Measurements from ENCODE around the gene NR4A1. TPM values are rescaled to one million over a fixed set of nuclear protein-coding genes. Genes with fewer than 3 reads are reported as not detected.
A peak's percentile ranks its signal among the peaks of the same experiment; 100 is the strongest.

NR4A1 gene
- total RNA-seq, 1 donor from 2014 or later = 60.3 TPM

DNA sequence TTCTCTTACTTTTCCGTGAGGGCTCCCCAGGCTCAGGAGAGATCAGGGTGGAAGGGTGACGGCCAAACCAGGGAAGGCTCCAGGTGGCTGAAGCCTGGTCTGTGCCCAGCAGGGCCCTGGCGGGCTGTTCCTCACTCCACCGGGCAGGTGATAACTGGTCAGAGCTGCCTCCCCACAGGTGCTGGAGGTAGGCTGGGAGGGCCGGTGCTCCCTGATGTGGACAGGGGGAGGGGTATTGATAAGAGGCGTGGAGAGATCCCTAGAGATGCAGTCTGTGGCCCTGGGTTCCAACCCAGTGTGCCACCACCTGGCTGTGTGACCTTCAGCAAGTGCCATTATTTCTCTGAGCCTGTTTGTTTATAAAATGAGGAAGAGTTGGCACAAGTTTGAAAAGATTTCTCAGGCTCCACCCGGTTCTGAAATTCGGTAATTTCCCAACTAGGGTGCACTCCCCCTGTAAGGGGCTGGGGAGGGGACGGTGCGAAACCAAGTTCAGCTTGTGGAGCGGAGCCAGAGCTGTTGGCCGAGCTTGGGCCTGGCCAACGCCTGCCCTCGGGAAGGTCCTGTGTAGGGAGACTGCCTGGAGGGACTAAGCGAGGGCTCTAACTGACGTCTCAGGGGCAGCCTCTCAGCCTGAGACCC, 1.0 kb upstream of the NR4A1 start:
- intact Hi-C loops (cut with micrococcal nuclease) = loop anchor here (5.0 kb wide), 1 partner anchor 878 kb away; the partner anchor contains the start of gene TFCP2
- peak overlapping the region; percentile 96 for H3K4me3 Mint-ChIP-seq
- peaks cover 47% of the 10 kb centered on the region for H3K4me1 Mint-ChIP-seq (ENCODE audit: low read depth)
- no peaks in the 10 kb centered on the region for H3K27me3 Mint-ChIP-seq (ENCODE audit: insufficient read depth)
- no peaks in the 10 kb centered on the region for H3K9me3 Mint-ChIP-seq
- peaks cover 13% of the 10 kb centered on the region for H3K36me3 Mint-ChIP-seq (ENCODE audit: low read depth)
- peak overlapping the region; percentile 63 for H3K27ac Mint-ChIP-seq
- no peak for DNase-seq (ENCODE audit: low spot score)

DNA sequence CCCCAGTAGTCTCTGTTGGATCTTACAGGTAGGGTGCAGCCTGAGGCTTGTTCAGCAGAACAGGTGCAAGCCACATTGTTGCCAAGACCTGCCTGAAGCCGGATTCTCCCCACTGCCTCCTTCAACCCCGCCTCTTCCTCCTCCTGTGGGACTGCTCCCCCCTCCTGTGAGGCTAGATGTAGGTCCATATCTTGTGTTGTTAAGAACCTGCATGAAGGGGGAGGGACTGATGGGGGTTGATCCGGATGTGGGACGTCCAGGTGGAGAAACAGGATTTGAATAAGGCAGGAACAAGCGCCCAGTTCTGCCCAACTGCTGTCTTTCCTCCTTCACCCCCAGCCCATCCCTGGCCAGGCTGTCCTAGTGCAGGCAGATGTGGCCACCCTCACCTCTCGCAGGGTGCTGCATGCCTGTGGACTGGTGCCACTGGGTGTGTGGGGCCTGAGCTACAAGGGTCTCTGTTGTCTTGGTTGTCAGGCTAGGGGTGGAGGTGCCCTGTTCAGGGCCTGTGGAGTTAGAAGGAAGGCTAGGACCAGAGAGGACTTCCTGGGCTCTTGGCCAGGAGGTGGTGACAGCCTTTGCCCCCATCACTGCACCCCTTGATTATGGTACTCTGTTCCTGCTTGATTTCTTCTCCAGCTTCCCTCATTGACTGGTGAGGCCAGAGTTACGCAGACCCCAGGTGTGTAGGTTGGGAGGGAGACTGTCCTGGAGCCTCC, 1.4 kb downstream of the NR4A1 start:
- intact Hi-C loops (cut with micrococcal nuclease) = loop anchor here (5.0 kb wide), 1 partner anchor 880 kb away; the partner anchor contains the start of gene TFCP2
- Mint-ChIP-seq H3K4me1 (ENCODE audit: low read depth) (peaks cover 35% of the 10 kb centered on the region), H3K27me3 (ENCODE audit: insufficient read depth) (no peaks in the 10 kb centered on the region), H3K4me3 (peak overlapping the region; percentile 96), H3K36me3 (ENCODE audit: low read depth) (peaks cover 25% of the 10 kb centered on the region), H3K9me3 (no peaks in the 10 kb centered on the region), H3K27ac (peak overlapping the region; percentile 92)
- no peak for DNase-seq (ENCODE audit: low spot score)

DNA sequence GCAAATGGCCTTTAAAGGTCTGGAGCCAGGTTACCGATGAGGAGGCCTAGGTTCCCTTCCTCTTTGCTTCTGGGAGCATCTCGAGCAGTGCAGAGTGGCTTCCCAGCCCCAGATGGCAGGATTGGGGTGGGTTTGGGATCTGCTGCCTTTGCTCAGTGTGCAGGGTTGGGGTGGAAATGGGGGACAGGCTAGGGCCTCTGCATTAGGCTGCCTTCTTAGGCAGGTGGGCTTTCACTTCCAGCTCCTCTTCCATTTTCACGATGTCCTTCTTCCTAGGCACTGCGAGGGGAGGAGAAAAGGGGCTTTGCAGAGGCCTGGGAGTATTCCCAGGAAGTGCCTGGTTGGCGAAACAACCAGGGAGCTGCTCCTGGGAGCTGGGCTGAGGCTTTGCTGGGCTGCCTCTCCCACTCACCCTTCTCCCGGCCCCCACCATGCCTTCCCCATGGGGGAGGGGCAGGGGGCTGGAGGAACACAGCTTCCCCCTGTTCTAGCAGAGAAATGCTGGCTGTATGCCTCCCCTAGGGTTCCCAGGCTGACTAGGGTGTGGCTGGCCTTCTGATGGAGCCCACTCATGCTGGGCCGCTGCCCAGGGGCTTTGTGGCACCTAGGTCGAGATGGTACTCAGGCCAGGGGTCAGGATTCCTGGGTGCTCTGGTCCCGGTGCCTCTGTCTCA, 2.4 kb downstream of the NR4A1 start:
- no peaks in the 10 kb centered on the region for H3K27me3 Mint-ChIP-seq (ENCODE audit: insufficient read depth)
- H3K36me3 Mint-ChIP-seq (ENCODE audit: low read depth) = peaks cover 28% of the 10 kb centered on the region
- H3K27ac Mint-ChIP-seq = no peak overlapping the region
- H3K9me3 Mint-ChIP-seq = no peaks in the 10 kb centered on the region
- H3K4me3 Mint-ChIP-seq = peak overlapping the region; percentile 96
- DNase-seq (ENCODE audit: low spot score) = no peak
- H3K4me1 Mint-ChIP-seq (ENCODE audit: low read depth) = peaks cover 35% of the 10 kb centered on the region
- intact Hi-C loops (cut with micrococcal nuclease) = loop anchor here (5.0 kb wide), 1 partner anchor 881 kb away; the partner anchor contains the start of gene TFCP2

GRCh38 chr12:52054231-52054832, 3.1 kb downstream of the NR4A1 start:
- Mint-ChIP-seq H3K27ac (no peak overlapping the region), H3K4me1 (ENCODE audit: low read depth) (peaks cover 31% of the 10 kb centered on the region), H3K27me3 (ENCODE audit: insufficient read depth) (no peaks in the 10 kb centered on the region), H3K36me3 (ENCODE audit: low read depth) (peaks cover 31% of the 10 kb centered on the region), H3K4me3 (peak overlapping the region; percentile 96), H3K9me3 (no peaks in the 10 kb centered on the region)
- intact Hi-C loops (cut with micrococcal nuclease) = loop anchor here (5.0 kb wide), 1 partner anchor 882 kb away; the partner anchor contains the start of gene TFCP2
- no peak for DNase-seq (ENCODE audit: low spot score)

DNA sequence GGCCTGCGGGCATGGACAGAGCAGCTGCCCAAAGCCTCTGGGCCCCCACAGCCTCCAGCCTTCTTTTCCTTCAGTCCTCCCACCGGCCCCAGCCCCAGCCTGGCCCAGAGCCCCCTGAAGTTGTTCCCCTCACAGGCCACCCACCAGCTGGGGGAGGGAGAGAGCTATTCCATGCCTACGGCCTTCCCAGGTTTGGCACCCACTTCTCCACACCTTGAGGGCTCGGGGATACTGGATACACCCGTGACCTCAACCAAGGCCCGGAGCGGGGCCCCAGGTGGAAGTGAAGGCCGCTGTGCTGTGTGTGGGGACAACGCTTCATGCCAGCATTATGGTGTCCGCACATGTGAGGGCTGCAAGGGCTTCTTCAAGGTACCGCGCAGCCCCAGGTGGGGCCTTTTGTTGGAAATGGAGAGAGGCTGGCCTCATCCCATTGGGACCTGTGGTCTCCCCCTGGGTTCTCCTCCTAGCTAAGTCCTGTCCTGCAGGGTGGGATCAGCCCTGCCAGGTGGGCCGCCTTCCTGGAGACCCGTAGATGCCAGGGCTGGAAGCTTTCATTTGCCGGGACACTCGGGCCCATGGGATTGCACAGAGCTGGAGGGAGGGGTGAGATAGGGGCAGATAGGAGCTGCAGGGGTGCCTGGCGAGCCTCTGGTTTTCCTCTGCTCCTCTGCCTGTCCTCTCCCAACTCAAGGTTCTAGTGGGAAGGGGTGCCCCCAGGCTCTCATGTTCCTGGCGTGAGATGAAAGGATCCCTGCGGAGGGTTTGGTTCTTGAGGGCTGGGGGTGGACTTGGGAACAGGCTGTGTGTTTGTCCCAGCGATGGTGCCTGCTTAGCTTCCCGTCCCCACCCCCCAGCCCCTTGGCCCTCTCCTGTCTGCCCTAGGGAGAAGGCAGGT, 3.8 kb downstream of the NR4A1 start:
- H3K9me3 Mint-ChIP-seq = no peaks in the 10 kb centered on the region
- peaks cover 31% of the 10 kb centered on the region for H3K36me3 Mint-ChIP-seq (ENCODE audit: low read depth)
- intact Hi-C loops (cut with micrococcal nuclease) = loop anchor here (5.0 kb wide), 1 partner anchor 883 kb away; the partner anchor contains the start of gene TFCP2
- no peak overlapping the region for H3K27ac Mint-ChIP-seq
- peaks cover 23% of the 10 kb centered on the region for H3K4me1 Mint-ChIP-seq (ENCODE audit: low read depth)
- H3K27me3 Mint-ChIP-seq (ENCODE audit: insufficient read depth) = no peaks in the 10 kb centered on the region
- peak overlapping the region; percentile 45 for H3K4me3 Mint-ChIP-seq
- DNase-seq (ENCODE audit: low spot score) = no peak

DNA sequence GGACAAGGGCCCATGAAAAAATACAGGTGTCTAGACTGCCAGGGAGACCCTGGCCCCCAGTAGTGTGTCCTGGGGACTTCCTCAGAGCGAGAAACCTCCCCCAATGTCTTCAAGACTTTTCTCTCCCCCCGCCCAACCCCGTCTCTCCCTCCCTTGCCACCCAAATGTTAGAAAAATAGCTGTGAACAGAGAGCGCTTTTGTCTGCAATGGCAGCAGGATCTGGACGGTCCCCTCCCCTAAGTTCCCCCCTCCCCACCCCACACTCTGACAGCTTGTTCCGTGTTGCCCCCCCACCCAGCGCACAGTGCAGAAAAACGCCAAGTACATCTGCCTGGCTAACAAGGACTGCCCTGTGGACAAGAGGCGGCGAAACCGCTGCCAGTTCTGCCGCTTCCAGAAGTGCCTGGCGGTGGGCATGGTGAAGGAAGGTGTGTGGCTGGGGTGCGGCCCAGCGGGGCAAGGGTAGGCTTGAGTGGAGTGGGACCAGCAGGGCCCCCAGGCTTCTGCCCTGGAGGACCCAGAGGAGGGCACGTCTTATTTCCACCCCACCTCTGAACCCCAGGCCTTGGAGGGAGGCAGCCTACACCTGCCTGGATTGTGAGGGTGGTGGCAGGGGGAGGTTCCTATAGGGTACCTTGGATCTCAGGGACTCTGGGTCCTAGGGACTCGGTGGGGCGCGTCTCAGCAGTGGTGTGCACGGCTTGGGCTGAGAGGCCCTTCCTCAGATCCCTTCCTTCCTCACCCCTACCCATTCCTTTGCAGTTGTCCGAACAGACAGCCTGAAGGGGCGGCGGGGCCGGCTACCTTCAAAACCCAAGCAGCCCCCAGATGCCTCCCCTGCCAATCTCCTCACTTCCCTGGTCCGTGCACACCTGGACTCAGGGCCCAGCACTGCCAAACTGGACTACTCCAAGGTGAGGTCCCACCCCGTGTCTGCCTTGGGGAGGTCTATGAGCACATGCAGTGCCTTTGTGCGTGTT, 4.8 kb downstream of the NR4A1 start:
- H3K27me3 Mint-ChIP-seq (ENCODE audit: insufficient read depth) = no peaks in the 10 kb centered on the region
- intact Hi-C loops (cut with micrococcal nuclease) = no loop called here

DNA sequence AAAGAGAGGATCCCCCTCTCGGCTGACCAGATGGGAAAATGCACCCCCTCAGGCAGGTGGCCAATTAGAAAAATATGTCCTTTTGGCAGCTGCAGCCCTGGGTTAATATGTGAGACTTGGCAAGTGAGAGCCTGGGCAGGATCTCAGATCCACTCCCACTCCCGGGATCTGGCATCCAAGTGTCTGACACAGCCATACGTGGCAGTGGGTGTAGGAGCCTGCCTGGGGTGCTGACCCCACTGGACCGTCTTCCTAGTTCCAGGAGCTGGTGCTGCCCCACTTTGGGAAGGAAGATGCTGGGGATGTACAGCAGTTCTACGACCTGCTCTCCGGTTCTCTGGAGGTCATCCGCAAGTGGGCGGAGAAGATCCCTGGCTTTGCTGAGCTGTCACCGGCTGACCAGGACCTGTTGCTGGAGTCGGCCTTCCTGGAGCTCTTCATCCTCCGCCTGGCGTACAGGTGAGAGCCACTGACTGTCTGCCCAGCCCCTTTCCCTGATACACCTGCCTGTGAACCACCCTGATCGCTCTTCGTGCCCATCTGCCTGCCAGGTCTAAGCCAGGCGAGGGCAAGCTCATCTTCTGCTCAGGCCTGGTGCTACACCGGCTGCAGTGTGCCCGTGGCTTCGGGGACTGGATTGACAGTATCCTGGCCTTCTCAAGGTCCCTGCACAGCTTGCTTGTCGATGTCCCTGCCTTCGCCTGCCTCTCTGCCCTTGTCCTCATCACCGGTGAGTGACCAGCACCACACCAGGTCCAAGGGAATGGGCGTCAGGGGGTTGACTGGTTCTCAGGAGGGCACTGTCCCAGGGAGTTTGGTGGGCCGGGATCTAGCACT, 5.8 kb downstream of the NR4A1 start:
- H3K4me1 Mint-ChIP-seq (ENCODE audit: low read depth) = peaks cover 16% of the 10 kb centered on the region
- H3K36me3 Mint-ChIP-seq (ENCODE audit: low read depth) = peaks cover 27% of the 10 kb centered on the region
- DNase-seq (ENCODE audit: low spot score) = no peak
- no peak overlapping the region for H3K27ac Mint-ChIP-seq
- no peak overlapping the region for H3K4me3 Mint-ChIP-seq
- intact Hi-C loops (cut with micrococcal nuclease) = no loop called here
- no peaks in the 10 kb centered on the region for H3K27me3 Mint-ChIP-seq (ENCODE audit: insufficient read depth)
- H3K9me3 Mint-ChIP-seq = no peaks in the 10 kb centered on the region

More for the DNA sequence above, 4.8 kb downstream of the NR4A1 start:
- Mint-ChIP-seq H3K9me3 (no peaks in the 10 kb centered on the region), H3K36me3 (ENCODE audit: low read depth) (peaks cover 31% of the 10 kb centered on the region), H3K27ac (no peak overlapping the region), H3K4me3 (no peak overlapping the region), H3K4me1 (ENCODE audit: low read depth) (peaks cover 18% of the 10 kb centered on the region)
- DNase-seq (ENCODE audit: low spot score) = no peak

GRCh38 chr12:52057638-52058576, 6.7 kb downstream of the NR4A1 start:
- no peak for DNase-seq (ENCODE audit: low spot score)
- peaks cover 7% of the 10 kb centered on the region for H3K4me1 Mint-ChIP-seq (ENCODE audit: low read depth)
- no peaks in the 10 kb centered on the region for H3K27me3 Mint-ChIP-seq (ENCODE audit: insufficient read depth)
- H3K36me3 Mint-ChIP-seq (ENCODE audit: low read depth) = peaks cover 26% of the 10 kb centered on the region
- H3K4me3 Mint-ChIP-seq = no peak overlapping the region
- no peak overlapping the region for H3K27ac Mint-ChIP-seq
- H3K9me3 Mint-ChIP-seq = no peaks in the 10 kb centered on the region
- intact Hi-C loops (cut with micrococcal nuclease) = no loop called here

DNA sequence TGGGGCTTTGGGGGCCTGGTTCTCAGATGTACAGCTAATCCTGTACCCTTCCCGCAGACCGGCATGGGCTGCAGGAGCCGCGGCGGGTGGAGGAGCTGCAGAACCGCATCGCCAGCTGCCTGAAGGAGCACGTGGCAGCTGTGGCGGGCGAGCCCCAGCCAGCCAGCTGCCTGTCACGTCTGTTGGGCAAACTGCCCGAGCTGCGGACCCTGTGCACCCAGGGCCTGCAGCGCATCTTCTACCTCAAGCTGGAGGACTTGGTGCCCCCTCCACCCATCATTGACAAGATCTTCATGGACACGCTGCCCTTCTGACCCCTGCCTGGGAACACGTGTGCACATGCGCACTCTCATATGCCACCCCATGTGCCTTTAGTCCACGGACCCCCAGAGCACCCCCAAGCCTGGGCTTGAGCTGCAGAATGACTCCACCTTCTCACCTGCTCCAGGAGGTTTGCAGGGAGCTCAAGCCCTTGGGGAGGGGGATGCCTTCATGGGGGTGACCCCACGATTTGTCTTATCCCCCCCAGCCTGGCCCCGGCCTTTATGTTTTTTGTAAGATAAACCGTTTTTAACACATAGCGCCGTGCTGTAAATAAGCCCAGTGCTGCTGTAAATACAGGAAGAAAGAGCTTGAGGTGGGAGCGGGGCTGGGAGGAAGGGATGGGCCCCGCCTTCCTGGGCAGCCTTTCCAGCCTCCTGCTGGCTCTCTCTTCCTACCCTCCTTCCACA, 7.6 kb downstream of the NR4A1 start:
- H3K27me3 Mint-ChIP-seq (ENCODE audit: insufficient read depth) = no peaks in the 10 kb centered on the region

More for the DNA sequence above, 7.6 kb downstream of the NR4A1 start:
- Mint-ChIP-seq H3K27ac (no peak overlapping the region), H3K36me3 (ENCODE audit: low read depth) (peaks cover 26% of the 10 kb centered on the region), H3K4me3 (no peak overlapping the region), H3K9me3 (no peaks in the 10 kb centered on the region), H3K4me1 (ENCODE audit: low read depth) (no peaks in the 10 kb centered on the region)
- no peak for DNase-seq (ENCODE audit: low spot score)
- intact Hi-C loops (cut with micrococcal nuclease) = no loop called here

Measured in activated T-helper 1 cell treated with anti-CD3 and anti-CD28 coated beads, Interleukin-12 subunit alpha, Interleukin-12 subunit beta, Interleukin-2, Interleukin-4 antibody, amounts not matched to agents 30 ng/mL and 10 ng/mL and 1 ng/mL, durations not matched to agents 14 hours and 24 hours and 36 hours (primary cell).